OCI-LY7 (cell line): ENCODE measurements around the gene EPHB1.

Experiments
- EZH2phosphoT487 ChIP-seq: fragments of 200-600 bp; sonication (generic); IDR thresholded peaks from 2 replicates; pipeline ENCODE4 v1.6.1; 2018; ENCODE audit warnings: low read depth, borderline replicate concordance, mild to moderate bottlenecking, mixed run types, antibody characterized with exemption, low read length, moderate library complexity, mixed read lengths
- TF ChIP-seq, protein P1 (sequence below): fragments of 200-600 bp; sonication (generic); conservative IDR thresholded peaks from 2 replicates; pipeline ENCODE4 v1.5.1; 2014; ENCODE audit warnings: mild to moderate bottlenecking, antibody characterized with exemption, low read length, moderate library complexity, mixed read lengths

DNA sequence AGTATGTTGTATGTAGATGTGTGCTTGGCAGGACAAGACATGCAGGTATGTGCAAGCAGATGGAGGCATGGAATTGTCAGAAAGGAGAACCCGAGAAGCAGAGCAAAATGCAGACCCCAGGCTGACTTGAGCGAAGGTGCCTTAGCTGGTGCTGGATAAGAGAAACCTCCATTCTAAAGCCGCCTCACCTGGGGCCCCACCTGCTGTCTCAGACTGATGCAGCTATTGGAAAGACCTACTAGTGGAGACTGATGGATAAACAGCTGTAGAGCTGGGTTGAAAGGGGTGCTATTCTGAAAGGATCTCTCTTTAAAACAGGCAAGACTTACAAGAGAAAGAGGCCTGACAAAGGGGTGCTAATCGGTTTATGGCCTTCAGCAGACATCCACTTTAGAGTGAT, 86.2 kb downstream of the EPHB1 start:
- TF ChIP-seq, protein P1, sequence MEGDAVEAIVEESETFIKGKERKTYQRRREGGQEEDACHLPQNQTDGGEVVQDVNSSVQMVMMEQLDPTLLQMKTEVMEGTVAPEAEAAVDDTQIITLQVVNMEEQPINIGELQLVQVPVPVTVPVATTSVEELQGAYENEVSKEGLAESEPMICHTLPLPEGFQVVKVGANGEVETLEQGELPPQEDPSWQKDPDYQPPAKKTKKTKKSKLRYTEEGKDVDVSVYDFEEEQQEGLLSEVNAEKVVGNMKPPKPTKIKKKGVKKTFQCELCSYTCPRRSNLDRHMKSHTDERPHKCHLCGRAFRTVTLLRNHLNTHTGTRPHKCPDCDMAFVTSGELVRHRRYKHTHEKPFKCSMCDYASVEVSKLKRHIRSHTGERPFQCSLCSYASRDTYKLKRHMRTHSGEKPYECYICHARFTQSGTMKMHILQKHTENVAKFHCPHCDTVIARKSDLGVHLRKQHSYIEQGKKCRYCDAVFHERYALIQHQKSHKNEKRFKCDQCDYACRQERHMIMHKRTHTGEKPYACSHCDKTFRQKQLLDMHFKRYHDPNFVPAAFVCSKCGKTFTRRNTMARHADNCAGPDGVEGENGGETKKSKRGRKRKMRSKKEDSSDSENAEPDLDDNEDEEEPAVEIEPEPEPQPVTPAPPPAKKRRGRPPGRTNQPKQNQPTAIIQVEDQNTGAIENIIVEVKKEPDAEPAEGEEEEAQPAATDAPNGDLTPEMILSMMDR, result no peak
- TF ChIP-seq EZH2phosphoT487, result no peak
